Measurements from ENCODE around the gene VENTX.
"Not testable (repeated sequence)": the region's sequence is repeated elsewhere in the genome, so short reads cannot be mapped to it uniquely, and the experiment has no call there.

The VENTX gene

DNA sequence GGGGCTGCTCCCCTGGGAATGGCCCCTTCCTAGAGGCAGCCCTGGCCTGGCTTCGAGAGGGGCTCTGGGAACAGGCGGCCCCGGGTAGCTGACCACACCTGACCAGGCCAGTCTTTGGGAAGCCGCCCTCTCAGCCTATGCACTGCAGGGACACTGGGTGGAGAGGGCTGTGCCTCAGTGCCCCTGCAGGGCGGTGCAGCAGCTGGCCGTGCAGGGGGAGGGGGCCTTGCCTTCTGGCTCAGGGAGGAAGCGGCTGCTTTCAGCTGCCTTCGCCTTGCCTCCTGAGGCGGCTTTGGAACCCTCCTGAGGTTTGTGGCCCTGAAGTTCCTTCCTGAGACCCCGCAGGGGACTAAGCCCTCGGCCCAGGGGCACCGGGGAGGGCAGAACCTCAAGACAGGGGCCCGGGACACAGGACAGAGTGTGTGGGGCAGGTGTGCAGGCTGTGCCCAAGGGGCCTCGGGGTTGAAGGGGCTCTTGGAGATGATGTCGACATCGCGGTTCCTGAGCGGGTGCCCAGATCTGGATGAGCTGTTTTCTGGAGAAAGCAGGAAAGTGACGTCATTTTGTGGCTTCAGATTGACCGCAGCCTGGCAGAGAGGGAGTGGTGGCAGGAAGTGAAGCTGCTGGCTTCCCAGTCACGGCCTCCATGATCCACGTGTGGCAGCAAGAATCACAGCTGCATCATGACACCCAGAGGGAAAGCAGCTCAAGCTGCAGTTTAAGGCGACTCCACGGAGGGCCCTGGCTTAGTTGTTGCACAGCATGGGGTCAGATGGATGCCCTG is 21.4 kb downstream of the VENTX start:
- DNase-seq = peak; percentile 86

DNA sequence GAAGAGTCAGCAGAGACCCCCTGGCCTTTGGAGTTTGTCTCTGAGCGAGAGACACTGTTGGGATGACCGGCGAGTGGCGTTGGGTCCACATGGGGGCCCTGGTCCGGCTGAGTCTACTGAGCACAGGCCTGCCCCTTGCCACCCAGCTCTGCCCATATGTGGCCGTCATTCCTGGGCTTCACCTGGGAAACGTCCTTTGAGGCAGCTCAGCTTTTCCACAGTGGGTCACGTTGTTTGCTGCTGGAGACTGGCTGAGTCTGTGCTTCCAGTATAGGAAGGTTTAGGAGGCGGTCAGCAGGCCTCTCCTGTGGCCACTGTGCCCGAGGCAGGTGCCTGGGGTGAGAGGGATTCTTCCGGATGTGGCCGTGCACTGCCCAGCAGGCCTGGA is 21.9 kb downstream of the VENTX start:
- no peak for DNase-seq

DNA sequence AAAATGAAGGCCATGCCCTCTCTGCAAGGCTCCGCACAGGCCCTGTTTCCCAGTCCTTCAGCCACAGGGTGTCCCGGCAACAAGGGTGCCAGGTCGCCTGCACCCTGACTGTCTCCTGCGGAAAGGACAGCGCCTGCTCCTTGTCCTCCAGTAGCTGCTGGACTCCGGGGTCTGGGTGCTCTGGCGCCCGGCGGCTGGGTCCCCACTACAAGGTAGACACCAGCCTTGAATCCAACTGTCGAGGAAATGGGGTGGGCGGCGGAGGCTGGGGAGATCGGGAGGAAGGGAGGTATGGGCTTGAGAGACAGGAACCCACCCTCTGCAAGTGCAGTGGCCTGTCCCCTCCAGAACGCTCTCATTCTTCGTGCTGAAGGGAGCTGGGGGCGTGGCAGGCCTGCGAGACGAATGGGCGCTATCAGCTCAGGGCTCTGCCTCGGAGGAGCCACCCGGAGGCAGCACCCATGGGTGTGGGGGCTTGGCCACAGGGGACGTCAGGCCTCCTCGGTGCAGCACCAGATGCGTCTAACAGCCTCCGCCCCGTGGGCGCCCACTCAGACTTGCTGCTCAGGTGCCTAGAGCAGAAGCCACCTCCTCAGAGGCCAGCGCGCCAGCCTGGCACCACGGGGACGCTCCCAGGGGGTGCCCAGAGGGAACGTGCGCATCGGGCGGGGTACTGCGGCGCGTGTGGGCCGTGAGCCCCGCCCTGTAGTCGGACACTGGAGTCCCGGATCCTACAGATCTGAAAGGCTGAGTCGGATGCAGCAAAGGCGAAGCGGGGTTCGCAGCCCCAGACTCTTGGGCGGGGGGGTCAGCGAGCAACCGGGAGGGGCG is 23.5 kb downstream of the VENTX start:
- DNase-seq = peak; percentile 66

GRCh38 chr10:133261726-133262325 is 24.2 kb downstream of the VENTX start:
- peak; percentile 74 for DNase-seq

- no peak for DNase-seq
Observed at GRCh38 chr10:133262696-133263095, 25.0 kb downstream of the VENTX start.

DNA sequence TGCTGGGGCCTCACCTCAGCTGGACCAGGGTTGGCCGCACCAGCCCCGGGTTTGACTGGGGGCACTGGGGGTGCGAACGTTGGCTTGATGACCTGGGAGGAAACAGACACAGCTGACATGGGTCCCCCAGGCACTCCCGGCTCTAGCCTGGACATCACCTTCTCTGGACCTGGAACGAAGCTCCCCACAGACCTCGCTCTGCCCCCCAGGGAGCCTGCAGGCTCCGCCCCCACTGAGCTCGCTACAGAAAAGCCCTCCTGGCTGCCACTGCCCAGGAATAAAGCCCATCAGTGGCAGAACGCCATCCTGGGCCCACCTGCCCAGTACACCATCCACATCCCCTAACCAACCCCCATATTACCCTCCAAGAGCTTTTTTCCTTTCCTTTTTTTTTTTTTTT is 26.0 kb downstream of the VENTX start:
- DNase-seq = no peak

GRCh38 chr10:133264461-133264860 is 26.8 kb downstream of the VENTX start:
- DNase-seq = no peak

DNA sequence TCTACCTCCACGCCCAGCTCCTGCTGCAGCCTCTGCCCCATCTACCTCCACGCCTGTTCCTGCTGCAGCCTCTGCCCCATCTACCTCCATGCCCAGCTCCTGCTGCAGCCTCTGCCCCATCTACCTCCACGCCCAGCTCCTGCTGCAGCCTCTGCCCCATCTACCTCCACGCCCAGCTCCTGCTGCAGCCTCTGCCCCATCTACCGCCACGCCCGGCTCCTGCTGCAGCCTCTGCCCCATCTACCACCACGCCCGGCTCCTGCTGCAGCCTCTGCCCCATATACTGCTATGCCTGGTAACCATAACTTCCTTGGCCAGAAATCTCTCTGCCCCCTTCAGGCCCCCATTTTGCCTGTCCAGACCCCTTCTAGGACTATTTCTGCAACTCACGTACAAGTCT is 27.4 kb downstream of the VENTX start:
- DNase-seq = not testable (repeated sequence)

- DNase-seq = no peak
Observed at GRCh38 chr10:133266056-133266795, 28.6 kb downstream of the VENTX start.

- no peak for DNase-seq
Observed at GRCh38 chr10:133267293-133267692, 29.6 kb downstream of the VENTX start.

DNA sequence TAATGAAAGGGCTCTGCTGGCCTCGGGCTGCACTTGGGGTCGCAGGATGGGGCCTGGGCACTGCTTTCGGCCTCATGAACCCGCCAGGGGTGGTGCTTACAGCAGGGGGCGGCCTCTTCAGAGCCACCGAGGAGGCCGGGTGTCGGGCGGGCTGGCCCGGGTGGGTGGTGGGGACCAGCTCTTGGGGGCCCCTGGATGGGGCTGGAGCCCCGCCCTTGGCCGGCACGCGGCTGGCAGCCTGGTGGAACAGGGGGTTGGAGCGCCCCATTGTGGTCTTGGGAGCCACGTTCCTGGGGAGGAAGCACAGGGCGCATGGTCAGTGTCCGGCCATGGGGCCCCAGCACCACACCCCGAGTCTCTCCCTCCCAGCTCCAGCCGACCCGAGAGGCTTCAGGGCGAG is 30.2 kb downstream of the VENTX start:
- no peak for DNase-seq

DNA sequence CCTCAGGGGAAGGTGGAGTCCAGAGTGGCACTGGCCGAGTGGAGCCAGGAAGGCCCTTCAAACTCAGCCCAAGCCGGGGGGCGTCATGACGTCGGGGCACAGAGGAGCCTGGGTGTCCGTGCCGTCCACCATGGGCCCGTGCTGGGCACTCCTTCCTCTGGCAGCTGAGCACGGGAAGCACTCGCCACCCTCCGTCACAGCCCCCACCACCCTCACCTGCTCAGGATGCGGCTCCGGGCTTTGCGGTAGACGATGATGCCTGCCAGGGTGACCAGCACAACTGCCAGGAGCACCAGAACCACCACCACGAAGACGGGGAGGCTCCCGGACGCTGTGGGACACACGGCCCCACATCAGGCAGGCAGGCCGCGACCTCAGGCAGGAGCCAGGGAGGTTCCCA is 30.9 kb downstream of the VENTX start:
- DNase-seq = no peak

- no peak for DNase-seq
Observed at GRCh38 chr10:133269367-133269766, 31.7 kb downstream of the VENTX start.

GRCh38 chr10:133270204-133270603 is 32.5 kb downstream of the VENTX start:
- no peak for DNase-seq

- no peak for DNase-seq
Observed at GRCh38 chr10:133270773-133271297, 33.2 kb downstream of the VENTX start.

- DNase-seq = no peak
Observed at GRCh38 chr10:133271521-133272300, 34.1 kb downstream of the VENTX start.

DNA sequence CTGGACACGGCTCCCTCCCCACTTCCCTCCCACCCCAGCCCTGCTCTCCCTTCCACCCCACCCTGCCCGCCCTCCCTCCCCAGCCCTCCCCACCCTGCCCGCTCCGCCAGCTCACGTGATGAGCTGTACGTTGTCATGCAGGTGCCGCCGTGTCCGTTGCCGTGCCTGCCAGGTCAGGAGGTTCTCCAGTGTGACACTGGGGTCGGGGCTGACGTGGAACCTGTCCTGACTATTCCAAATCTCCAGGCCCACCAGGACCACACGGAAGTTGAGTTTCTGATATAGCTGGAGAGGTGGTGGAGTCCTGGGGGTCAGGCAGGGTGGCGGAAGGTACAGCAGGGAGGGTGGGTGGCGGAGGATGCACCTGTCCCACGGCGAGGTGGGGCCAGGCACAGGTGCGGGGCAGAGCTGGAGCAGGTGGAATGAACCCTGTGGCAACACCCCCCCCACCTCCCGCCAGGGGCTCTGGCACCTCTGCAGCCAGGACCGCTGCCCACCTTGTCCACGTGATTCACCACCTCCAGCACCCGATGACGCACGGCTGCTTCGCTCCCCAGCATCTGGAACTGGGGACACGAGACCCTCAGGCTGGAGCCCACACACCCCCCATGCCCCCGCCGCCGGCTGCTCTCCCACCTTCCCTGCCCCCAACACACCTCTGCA is 34.8 kb downstream of the VENTX start:
- no peak for DNase-seq

- no peak for DNase-seq
Observed at GRCh38 chr10:133272964-133273420, 35.3 kb downstream of the VENTX start.

DNA sequence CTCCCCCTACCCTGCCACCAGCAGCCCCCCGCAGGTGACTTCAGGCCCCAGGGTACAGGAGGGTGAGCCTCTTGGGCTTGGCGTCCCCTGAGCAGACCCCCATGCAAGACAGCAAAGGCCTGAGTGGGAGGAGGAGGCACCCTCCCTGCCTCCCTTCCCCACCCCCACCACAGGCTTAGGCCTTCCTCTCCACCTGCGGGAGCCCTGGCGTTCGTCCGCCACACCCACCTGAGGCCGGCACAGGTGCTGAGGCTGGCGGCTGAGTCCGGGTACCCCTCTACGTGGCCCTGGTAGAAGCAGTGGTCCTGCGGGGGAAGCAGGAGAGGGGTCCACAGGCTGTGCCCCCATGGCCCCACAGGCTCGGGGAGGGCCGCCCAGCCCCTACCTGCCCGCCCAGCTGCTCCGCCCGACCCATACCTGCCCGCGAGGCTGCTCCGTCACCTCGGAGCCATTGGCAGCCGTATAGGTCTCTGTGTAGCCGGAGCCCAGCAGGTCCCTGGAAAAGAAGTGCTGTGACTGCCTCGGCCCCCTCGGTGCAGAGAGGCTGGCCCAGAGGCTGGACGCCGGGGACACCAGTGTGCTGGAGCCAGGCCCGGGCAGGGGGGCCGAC is 36.0 kb downstream of the VENTX start:
- DNase-seq = no peak

DNA sequence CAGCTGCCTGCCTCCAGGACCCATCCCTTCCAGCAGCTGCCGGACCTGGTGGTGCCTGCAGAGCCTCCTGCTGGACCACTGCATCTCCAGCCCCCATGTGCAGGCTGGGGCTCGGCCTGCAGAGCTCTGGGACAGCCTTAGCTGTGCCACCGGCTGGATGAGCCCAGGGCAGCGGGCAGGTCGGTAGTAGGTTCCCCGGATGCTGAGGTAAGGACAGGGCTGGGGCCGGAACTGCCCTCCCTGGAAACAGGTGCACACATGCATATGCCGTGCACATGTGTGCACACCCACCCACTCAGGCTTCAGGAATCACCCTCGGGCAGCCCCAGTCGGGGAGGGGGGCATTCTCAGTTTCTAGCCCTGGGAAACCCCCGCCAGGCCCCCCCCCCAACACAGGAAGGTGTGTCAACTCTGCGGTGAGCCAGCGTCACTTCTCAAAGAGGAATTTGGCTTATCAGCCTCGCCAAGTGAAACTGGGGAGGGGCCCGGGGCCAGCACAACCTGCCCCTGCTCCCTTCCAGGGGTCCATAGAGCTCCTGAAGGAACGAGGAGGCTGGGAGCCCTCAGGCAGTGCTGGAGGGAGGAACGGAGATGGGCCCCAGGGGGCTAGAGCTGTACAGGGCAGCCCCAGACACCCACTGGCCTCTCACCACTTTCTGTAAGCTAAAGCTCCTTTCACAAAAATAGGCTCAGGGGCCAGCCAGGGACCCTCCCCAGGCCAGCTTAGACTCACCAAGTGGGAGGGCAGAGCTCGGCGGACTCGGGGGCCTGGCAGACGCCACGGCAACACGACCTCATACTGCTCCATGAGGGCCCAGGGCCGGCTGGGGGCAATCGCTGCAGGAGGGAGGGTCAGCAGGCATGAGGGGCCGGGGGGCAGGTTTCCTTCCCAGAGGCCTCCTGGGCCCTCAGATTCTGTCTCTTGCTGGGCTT is 37.4 kb downstream of the VENTX start:
- DNase-seq = no peak
